Cardiac fibroblast (primary cell): Measurements from ENCODE around the gene ATP10D.

Experiments used
- DNase-seq, 2 donors: peaks; one replicate each; pipeline versions ENCODE4 v3.0.0 to v3.0.0-alpha.2; 2010; ENCODE audit warnings: low read depth in 2 of 2
- H3K4me3 ChIP-seq, 2 donors: replicated peaks in 1 of 2; 1 replicate in 1 of 2; 2 replicates in 1 of 2; pipeline ENCODE4 v1.5.1; 2011; ENCODE audit warnings: low read depth in 2 of 2, low read length in 2 of 2, mild to moderate bottlenecking in 2 of 2, moderate library complexity in 1 of 2
- TF ChIP-seq, protein P1 (sequence below): IDR thresholded peaks from one replicate; pipeline ENCODE4 v1.5.1; 2011; ENCODE audit warnings: low read depth, mild to moderate bottlenecking, low read length, inconsistent platforms

Gene ATP10D

DNA sequence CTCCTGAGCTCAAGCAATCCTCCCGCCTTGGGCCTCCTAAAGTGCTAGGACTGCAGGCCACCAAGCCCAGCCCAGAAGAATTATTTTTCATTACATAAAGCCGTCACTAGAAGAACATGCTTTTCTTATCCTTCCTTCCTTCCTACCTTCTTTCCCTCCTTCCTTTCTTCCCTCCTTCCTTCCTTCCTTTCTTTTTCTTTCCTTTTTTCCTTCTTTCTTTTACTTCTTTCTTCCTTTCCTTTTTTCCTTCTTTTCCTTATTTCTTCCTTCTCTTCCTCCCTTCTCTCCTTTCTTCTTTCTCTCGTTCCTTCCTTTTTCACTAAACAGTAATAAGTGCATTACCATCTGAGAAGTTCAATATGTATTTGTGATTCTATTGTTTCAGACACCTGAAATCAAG is 121.4 kb downstream of the ATP10D start:
- no peak for DNase-seq
- TF ChIP-seq, protein P1, sequence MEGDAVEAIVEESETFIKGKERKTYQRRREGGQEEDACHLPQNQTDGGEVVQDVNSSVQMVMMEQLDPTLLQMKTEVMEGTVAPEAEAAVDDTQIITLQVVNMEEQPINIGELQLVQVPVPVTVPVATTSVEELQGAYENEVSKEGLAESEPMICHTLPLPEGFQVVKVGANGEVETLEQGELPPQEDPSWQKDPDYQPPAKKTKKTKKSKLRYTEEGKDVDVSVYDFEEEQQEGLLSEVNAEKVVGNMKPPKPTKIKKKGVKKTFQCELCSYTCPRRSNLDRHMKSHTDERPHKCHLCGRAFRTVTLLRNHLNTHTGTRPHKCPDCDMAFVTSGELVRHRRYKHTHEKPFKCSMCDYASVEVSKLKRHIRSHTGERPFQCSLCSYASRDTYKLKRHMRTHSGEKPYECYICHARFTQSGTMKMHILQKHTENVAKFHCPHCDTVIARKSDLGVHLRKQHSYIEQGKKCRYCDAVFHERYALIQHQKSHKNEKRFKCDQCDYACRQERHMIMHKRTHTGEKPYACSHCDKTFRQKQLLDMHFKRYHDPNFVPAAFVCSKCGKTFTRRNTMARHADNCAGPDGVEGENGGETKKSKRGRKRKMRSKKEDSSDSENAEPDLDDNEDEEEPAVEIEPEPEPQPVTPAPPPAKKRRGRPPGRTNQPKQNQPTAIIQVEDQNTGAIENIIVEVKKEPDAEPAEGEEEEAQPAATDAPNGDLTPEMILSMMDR: no peak
- no peak overlapping the region for H3K4me3 ChIP-seq

DNA sequence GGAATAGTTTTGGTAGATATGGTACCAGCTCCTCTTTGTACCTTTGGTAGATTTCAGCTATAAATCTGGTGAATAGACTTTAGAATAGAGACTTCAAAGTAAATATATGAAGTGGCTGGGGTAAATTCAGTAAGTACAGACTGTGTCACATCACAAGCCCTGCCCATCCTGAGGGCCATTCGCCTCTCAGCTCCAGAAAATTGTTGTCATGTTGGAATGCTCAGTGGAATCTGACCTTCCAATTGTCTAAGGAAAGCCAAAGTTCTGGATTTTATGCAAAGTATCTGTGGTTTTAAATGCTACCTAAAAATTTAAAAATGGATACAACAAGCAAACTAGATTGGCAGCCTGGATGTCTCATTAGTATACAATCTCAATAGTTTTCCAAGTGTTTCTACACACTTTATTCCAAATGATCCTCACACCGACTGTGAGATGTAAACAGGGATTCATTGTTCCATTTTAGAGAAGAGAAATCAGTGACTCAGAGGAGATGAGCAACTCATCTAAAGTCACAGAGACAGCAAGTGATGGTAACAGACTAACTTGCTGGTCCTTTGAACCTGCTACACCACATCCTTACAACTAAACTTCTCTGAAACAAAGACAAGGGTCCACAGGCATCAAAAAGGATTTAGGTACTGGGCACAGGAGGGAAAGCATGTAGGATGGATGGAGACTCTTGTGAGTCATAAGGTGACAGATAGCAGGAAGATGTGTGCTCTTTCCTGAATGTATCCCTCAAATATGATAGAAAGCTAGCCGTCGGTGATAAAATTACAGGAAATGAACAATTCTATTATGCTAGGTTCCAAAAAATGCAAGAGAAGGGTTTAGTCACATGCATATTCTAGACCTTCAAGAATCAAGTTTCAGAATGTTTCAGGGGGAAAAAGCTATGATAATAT is 127.3 kb downstream of the ATP10D start:
- DNase-seq: peak in 1 of 2 donors; percentile 29
- no peak overlapping the region for H3K4me3 ChIP-seq
- TF ChIP-seq, protein P1: no peak

DNA sequence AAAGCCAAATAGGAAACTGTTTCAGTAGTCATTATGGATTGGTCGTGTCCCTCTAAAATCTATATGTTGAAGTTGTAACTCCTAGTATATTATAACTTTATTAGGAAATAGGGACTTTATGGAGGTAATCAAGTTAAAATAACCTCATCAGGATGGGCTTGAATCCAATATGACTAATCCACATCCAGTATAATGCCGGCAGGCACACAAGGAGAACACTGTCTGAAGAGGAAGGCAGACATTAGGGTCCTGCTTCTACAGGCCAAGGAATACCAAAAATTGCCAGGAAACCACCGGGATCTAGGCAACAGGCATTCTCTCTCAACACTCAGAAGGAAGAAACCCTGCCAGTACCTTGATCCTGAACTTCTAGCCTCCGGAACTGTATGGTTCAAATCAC is 130.3 kb downstream of the ATP10D start:
- H3K4me3 ChIP-seq: no peak overlapping the region
- TF ChIP-seq, protein P1: no peak
- peak; percentile 9 to 34 for DNase-seq

DNA sequence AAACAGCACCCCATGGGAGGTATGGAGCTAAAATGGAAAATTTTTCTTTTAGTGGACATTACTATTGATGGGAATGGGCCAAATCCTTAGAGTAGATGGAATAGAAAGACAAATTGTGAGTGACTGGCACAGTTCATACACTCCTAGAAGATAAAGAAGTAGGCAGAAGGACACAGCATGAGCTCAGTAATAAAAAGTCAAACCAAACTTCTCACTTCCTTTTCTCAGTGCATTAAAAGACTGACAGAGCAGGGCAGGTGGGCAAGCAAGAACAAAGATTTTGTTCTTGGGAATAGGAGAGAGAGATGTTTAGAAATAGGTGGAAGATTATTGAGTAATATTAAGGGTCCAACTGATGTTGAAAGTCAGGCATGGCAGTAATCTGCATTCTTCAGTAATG is 132.5 kb downstream of the ATP10D start:
- TF ChIP-seq, protein P1: no peak
- no peak overlapping the region for H3K4me3 ChIP-seq
- no peak for DNase-seq

DNA sequence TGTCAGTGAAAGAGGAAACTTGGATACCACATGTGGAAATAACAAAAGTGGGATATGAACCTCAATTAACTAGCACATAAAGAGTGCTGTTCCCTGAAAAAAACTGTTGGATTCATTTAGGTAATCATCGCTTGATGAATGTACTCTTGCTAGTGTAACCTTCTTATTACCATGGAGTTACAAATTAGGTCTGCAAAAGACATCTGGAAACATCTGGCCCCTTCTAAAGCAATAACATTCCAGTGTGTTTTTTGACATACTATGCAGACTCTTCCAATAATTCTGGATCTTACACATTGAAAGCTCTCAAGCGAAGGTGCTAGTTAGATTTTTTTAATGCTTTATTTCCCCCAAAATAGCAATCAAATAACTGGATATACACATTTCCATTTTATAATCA is 134.6 kb downstream of the ATP10D start:
- H3K4me3 ChIP-seq: no peak overlapping the region
- TF ChIP-seq, protein P1: no peak
- no peak for DNase-seq

DNA sequence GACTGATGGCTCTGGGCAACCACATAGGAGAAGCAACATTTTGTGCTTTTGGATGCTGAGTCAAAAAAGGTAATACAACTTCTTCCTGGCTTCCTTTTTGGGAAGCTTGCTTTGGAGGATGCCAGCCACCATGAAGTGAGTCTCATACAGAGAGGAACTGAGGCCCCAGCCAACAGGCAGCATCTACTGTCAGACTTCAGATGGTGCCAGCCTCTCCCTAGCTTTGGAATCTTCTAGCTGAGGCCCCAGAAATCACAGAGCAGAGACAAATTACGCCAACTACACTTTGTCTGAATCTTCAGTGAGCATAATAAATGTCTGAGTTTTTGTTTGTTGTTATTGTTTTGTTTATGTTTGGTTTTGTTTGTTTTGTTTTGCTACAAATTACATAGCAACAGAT is 136.1 kb downstream of the ATP10D start:
- DNase-seq: no peak
- H3K4me3 ChIP-seq: no peak overlapping the region
- TF ChIP-seq, protein P1: no peak
